NB4 (cell line): ENCODE measurements around the gene GRAMD2A.

Source experiments
- CTCF ChIP-seq: IDR thresholded peaks from one replicate; pipeline ENCODE4 v1.5.1; 2012; ENCODE audit warnings: low read depth, low read length
- MAX ChIP-seq: IDR thresholded peaks from 2 replicates; pipeline ENCODE4 v1.6.1; 2011; ENCODE audit warnings: low read depth, low read length
- POLR2A ChIP-seq: IDR thresholded peaks from 2 replicates; pipeline ENCODE4 v1.6.1; 2011; ENCODE audit warnings: mild to moderate bottlenecking; ENCODE audit not compliant: insufficient read length; ENCODE audit errors: extremely low read depth

DNA sequence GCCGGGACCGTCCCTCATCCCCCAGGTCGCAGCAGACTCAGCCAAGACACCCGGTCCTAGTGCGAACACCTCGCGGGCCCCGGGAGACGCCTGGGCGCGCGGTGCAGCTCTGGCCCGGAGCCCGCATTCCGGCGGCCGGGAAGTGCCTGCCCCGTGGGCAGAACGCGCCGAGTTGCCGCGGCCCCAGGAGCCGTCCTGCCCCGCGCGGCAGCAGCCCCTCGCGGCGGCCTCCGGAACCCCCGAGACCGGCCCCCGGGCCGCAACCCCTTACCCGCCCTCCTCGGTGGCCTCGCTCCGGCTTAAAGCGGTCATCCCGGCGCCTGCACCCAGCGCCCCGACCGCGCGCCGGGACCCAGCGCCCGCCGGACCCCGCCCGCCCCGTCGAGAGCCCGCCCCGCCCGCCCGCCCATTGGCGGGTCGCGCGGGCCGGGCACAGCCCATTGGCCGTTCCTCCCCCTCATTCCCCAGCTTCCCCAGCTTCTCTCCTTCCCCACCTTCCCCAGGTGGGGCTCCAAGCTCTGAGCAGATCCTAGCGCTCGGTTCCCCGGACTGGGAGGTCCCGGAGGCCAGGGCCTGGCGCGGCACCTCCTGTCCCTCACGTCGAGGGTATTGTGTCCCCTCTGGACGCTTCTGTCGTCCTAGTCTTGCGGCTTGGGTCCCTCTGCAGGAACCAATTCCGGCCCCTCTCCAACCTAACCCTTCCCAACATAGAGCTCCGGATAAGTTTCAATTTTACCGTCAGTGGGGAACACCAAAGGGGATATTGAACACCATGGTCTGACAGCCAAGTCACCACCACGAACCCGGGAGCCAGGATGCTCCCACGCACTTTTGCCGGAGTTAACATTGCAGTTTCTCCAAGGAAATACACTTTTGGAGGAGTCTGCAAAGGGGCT, at the start of gene GRAMD2A:
- no peak for TF ChIP-seq POLR2A
- TF ChIP-seq CTCF, result no peak
- TF ChIP-seq MAX, result no peak
